GM23248 (cell line): ENCODE data around the gene FAM3D. TPM values are rescaled to one million over a fixed set of nuclear protein-coding genes. Genes with fewer than 3 reads are reported as not detected.
"Not testable (repeated sequence)": the region's sequence is repeated elsewhere in the genome, so short reads cannot be mapped to it uniquely, and the experiment has no call there.

Experiments used
- DNase-seq: peaks from one replicate; pipeline ENCODE4 v3.0.0-alpha.2; 2015
- H2AFZ ChIP-seq: fragments of 200-600 bp; sonication (generic); 2 replicates; pipeline ENCODE4 v1.6.1; 2016; ENCODE audit warnings: antibody characterized with exemption
- H3F3A ChIP-seq: fragments of 200-600 bp; sonication (generic); 2 replicates; pipeline ENCODE4 v1.6.1; 2016; ENCODE audit warnings: mild to moderate bottlenecking, antibody characterized with exemption, mixed run types; ENCODE audit not compliant: insufficient read depth
- H3K27ac ChIP-seq: fragments of 200-600 bp; sonication (generic); 2 replicates; pipeline ENCODE4 v1.5.1; 2016; ENCODE audit warnings: mild to moderate bottlenecking
- H3K27me3 ChIP-seq: fragments of 200-600 bp; sonication (generic); replicated peaks from 2 replicates; pipeline ENCODE4 v1.6.1; 2016; ENCODE audit warnings: mild to moderate bottlenecking; ENCODE audit not compliant: insufficient read depth
- H3K36me3 ChIP-seq: fragments of 200-600 bp; sonication (generic); 2 replicates; pipeline ENCODE4 v1.6.1; 2016; ENCODE audit warnings: low read depth, mild to moderate bottlenecking
- H3K4me1 ChIP-seq: fragments of 200-600 bp; sonication (generic); 2 replicates; pipeline ENCODE4 v1.6.1; 2016; ENCODE audit warnings: mild to moderate bottlenecking; ENCODE audit not compliant: insufficient read depth
- H3K4me2 ChIP-seq: fragments of 200-600 bp; sonication (generic); one replicate; pipeline ENCODE4 v1.6.1; 2016; ENCODE audit warnings: mild to moderate bottlenecking; ENCODE audit not compliant: unreplicated experiment
- H3K4me3 ChIP-seq: fragments of 200-600 bp; sonication (generic); 2 replicates; pipeline ENCODE4 v1.5.1; 2016; ENCODE audit warnings: mild to moderate bottlenecking
- H3K79me2 ChIP-seq: fragments of 200-600 bp; sonication (generic); 2 replicates; pipeline ENCODE4 v1.6.1; 2016; ENCODE audit warnings: mild to moderate bottlenecking; ENCODE audit not compliant: insufficient read depth
- H3K9ac ChIP-seq: fragments of 200-600 bp; sonication (generic); 2 replicates; pipeline ENCODE4 v1.6.1; 2016; ENCODE audit warnings: mild to moderate bottlenecking
- H3K9me2 ChIP-seq: fragments of 200-600 bp; sonication (generic); 2 replicates; pipeline ENCODE4 v1.6.1; 2016; ENCODE audit warnings: mixed run types, mild to moderate bottlenecking, moderate library complexity; ENCODE audit not compliant: insufficient read depth
- H3K9me3 ChIP-seq: fragments of 200-600 bp; sonication (generic); one replicate; pipeline ENCODE4 v1.6.1; 2017; ENCODE audit warnings: low read depth
- H4K20me1 ChIP-seq: fragments of 200-600 bp; sonication (generic); 2 replicates; pipeline ENCODE4 v1.6.0; 2016; ENCODE audit not compliant: insufficient read depth
- EZH2 ChIP-seq: fragments of 200-600 bp; sonication (generic); IDR thresholded peaks from 2 replicates; pipeline ENCODE4 v1.6.1; 2018; ENCODE audit warnings: antibody characterized with exemption, mild to moderate bottlenecking; ENCODE audit not compliant: insufficient read depth, poor library complexity, severe bottlenecking
- EZH2phosphoT487 ChIP-seq: fragments of 200-600 bp; sonication (generic); IDR thresholded peaks from 2 replicates; pipeline ENCODE4 v1.6.1; 2018; ENCODE audit warnings: antibody characterized with exemption, moderate library complexity, mild to moderate bottlenecking, low read depth; ENCODE audit not compliant: insufficient read depth
- WGBS, 2 experiments: methylation state at CpG; one replicate each; pipeline ENCODE4 v1.1.6; 2015 to 2017; ENCODE audit warnings: low lambda C conversion rate in 2 of 2, low coverage in 1 of 2; ENCODE audit errors: missing lambda C conversion rate in 2 of 2; 5-methylcytosine and 5-hydroxymethylcytosine counted together
- in situ Hi-C: fragments of 300-500 bp; cut with MboI; formaldehyde crosslinking; loops from 2 replicates; pipeline ENCODE4 v1.15.0; 2020
- polyA plus RNA-seq: library from polyadenylated mRNA; unstranded; fragments of >200 nt; fragmentation: Nextera tagmentation; extraction: Ambion mirVana; gene quantifications from 2 replicates; pipeline ENCODE4 v1.2.1, GENCODE V29; 2016
- total RNA-seq: library from RNA; depleted of rRNA; stranded (reverse); fragments of >200 nt; shearing (Covaris generic); gene quantifications from 2 replicates; pipeline ENCODE4 v1.2.3, GENCODE V29; 2014; rRNA removed

Gene FAM3D
- total RNA-seq, result not detected in 2 replicates
- not detected in 2 replicates for polyA plus RNA-seq

DNA sequence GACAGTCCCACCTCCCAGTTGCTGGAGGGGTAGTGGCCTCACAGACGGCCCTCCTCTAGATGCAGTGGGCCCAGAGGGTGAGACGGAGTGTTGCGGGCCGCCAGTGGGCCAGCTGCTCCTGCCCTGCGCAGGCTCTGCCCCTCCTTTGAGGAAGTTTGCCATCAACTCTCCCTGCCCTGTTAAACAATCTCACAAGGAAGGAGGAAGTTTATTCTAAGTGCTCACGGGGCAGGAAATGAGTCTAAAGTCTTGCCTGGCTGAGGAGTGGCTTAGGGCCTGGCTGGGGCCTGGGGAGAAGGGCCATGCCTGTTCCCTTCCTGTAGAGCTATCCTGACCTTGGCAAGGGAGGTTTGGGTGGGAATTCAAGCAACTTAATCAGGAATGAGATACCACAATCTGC, at the start of gene FAM3D:
Gene FAM3D, minus strand, starts transcription at position 92 of the 400 bp plus-strand sequence. CDS start 11,211 bp downstream, outside the sequence.
- Histone ChIP-seq H3K4me1 (no peaks in the 10 kb centered on the region), H3K9me2 (no peaks in the 10 kb centered on the region), H3F3A (no peaks in the 10 kb centered on the region), H3K4me3 (no peak within 1 kb of the TSS), H3K36me3 (no peaks in the 10 kb centered on the region), H3K79me2 (no peaks in the 10 kb centered on the region), H3K27me3 (peaks cover 13% of the 10 kb centered on the region; the same call in 1 of the 2 replicates), H3K9me3 (no peaks in the 10 kb centered on the region), H2AFZ (no peak within 1 kb of the TSS), H3K9ac (no peak within 1 kb of the TSS), H3K27ac (no peak within 1 kb of the TSS), H3K4me2 (no peak within 1 kb of the TSS), H4K20me1 (no peaks in the 10 kb centered on the region)
- in situ Hi-C loops, result no loop called here
- 63 to 71% methylated on average over 6 of the region's 6 CpGs for WGBS, 2 experiments
- no peak for DNase-seq
- no peak for TF ChIP-seq EZH2phosphoT487
- TF ChIP-seq EZH2, result no peak

- no peak overlapping the region for H2AFZ ChIP-seq
- no peaks in the 10 kb centered on the region for H3K27me3 ChIP-seq
- in situ Hi-C loops, result no loop called here
- no peak overlapping the region for H3K27ac ChIP-seq
- H3F3A ChIP-seq, result no peaks in the 10 kb centered on the region
- H3K4me2 ChIP-seq, result no peak overlapping the region
- H3K36me3 ChIP-seq, result no peaks in the 10 kb centered on the region
- TF ChIP-seq EZH2phosphoT487, result no peak
- TF ChIP-seq EZH2, result no peak
- no peaks in the 10 kb centered on the region for H3K9me3 ChIP-seq
- WGBS, 2 experiments, result 20 to 23% methylated on average over 3 of the region's 3 CpGs
- no peak overlapping the region for H3K9ac ChIP-seq
- H3K4me3 ChIP-seq, result no peak overlapping the region
- H3K79me2 ChIP-seq, result no peaks in the 10 kb centered on the region
- no peak for DNase-seq
- no peaks in the 10 kb centered on the region for H4K20me1 ChIP-seq
- no peaks in the 10 kb centered on the region for H3K9me2 ChIP-seq
- H3K4me1 ChIP-seq, result no peaks in the 10 kb centered on the region
Measured at GRCh38 chr3:58713715-58714401, 47.3 kb upstream of the FAM3D start.

DNA sequence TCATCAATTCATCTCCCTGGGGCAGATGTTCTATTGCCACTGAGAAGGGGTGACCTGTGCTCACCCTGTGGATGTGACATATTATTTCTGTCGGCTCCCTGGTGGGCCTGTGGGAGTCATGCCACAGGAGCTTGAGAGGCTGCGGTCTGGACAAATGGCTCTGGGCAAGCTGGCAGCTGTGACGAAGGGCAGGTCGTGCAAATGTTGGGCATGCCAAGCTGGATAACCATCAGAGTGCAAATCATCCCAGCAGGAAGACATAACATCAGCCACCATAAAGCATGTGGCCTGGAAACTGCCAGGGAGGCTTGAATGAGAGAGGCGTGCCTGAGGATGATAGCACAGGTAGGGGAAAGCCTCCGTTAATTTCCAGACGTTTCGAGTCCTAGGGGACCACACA, 45.3 kb upstream of the FAM3D start:
- H2AFZ ChIP-seq, result no peak overlapping the region
- H4K20me1 ChIP-seq, result no peaks in the 10 kb centered on the region
- H3K27ac ChIP-seq, result no peak overlapping the region
- H3K4me3 ChIP-seq, result no peak overlapping the region
- no peak for DNase-seq
- TF ChIP-seq EZH2phosphoT487 (no peak), EZH2 (no peak)
- H3K36me3 ChIP-seq, result no peaks in the 10 kb centered on the region
- H3K9ac ChIP-seq, result no peak overlapping the region
- no peaks in the 10 kb centered on the region for H3K27me3 ChIP-seq
- no peaks in the 10 kb centered on the region for H3K79me2 ChIP-seq
- H3F3A ChIP-seq, result no peaks in the 10 kb centered on the region
- no peaks in the 10 kb centered on the region for H3K4me1 ChIP-seq
- no peaks in the 10 kb centered on the region for H3K9me2 ChIP-seq
- WGBS, 2 experiments, result 33 to 41% methylated on average over 8 of the region's 8 CpGs
- no peak overlapping the region for H3K4me2 ChIP-seq
- no peaks in the 10 kb centered on the region for H3K9me3 ChIP-seq
- in situ Hi-C loops, result no loop called here

DNA sequence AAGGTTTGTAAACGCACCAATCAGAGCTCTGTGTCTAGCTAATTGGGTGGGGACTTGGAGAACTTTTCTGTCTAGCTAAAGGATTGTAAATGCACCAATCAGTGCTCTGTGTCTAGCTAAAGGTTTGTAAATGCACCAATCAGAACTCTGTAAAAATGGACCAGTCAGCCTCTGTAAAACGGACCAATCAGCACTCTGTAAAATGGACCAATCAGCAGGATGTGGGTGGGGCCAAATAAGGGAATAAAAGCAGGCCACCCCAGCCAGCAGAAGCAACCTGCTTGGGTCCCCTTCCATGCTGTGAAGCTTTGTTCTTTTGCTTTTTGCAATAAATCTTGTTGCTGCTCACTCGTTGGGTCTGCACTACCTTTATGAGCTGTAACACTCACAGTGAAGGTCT, 42.4 kb upstream of the FAM3D start:
- H3K9ac ChIP-seq, H3K27ac ChIP-seq, H3K4me3 ChIP-seq, H3K27me3 ChIP-seq, H3F3A ChIP-seq, H3K9me2 ChIP-seq, H2AFZ ChIP-seq, H3K4me2 ChIP-seq, in situ Hi-C loops, H3K36me3 ChIP-seq, H3K9me3 ChIP-seq, H4K20me1 ChIP-seq, H3K4me1 ChIP-seq, DNase-seq, H3K79me2 ChIP-seq: not testable (repeated sequence)
- 33 to 45% methylated on average over 3 of the region's 3 CpGs for WGBS, 2 experiments
